GM18498 (cell line): Measurements from ENCODE around the gene TOP2A.
A peak's percentile ranks its signal among the peaks of the same experiment; 100 is the strongest.

Experiments used
- ATAC-seq: cut with Tn5 transposase; IDR thresholded peaks from one replicate; pipeline ENCODE4 v1.9.1; 2021; ENCODE audit warnings: mild to moderate bottlenecking, moderate library complexity; ENCODE audit not compliant: unreplicated experiment

TOP2A gene

DNA sequence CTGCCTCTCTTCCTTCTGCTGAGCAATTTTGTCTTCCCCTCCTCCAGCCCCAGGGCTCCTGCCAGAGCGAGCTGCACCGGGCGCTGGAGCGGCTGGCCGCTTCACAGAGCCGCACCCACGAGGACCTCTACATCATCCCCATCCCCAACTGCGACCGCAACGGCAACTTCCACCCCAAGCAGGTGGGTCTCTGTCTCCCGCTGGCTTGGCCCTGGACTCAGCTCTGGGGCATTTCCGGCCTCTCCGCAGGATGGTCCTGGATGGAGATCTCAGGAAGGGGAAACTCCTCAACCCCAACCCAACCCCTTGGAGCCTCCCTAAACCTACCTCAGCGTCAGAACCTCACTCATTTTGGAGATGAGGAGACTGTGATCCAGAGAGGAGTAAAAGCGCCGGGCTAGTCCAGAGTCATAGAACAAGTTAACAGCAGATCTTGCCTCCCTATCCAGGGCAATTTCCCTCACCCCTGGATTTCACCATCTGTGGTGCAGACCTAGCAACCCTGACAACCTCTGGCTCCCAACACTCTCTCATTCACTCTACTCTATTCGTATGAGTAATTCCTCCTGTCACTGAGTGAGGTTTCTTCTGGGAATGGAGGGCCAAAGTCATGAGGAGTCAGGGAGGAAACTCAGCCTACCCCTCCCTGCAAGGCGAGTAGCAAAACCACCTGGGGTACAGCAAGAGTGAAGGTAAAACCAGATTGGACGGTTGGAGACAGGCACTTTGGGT lies 36.4 kb upstream of the TOP2A start:
- ATAC-seq, result no peak

DNA sequence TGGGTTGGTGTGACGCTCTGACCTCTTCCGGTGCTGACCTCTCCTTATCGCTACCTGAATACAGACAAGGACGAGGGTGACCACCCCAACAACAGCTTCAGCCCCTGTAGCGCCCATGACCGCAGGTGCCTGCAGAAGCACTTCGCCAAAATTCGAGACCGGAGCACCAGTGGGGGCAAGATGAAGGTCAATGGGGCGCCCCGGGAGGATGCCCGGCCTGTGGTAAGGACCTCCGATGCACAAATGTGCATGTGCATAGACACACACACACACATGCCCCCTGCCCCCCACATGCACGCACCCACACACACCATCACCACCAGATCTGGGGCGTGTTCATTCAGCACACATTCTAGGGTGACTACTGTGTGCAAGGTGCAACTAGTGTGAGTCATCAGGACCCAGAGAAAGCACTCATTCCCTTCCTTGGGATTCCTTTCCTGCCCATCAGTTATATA lies 35.3 kb upstream of the TOP2A start:
- no peak for ATAC-seq

DNA sequence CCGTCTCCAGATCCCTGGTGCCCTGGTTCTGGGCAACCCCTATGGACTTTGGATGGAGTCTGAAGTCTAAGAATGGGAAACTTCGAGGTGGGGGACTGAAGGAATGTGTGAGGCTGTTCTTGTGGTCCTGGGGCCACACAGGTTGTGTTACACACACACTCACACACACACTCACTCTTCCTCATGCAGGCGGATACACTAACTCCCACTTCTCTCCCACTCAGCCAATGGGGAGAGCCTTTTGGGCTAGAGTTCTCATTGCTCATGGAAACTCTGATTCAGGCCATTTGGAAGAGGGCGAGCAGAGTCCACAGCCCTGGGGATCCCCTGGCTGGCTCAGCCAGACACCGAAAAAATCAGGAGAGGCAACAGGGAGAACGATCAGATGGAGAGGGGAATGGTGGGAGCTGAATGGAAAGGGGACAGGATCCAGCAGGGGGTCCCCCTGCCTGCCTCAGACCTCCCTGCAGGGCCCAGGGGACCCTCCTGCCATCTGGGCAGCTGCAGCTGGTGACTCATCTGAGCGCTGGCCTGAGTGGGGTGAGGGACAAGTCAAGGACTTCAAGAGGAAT lies 34.6 kb upstream of the TOP2A start:
- no peak for ATAC-seq

DNA sequence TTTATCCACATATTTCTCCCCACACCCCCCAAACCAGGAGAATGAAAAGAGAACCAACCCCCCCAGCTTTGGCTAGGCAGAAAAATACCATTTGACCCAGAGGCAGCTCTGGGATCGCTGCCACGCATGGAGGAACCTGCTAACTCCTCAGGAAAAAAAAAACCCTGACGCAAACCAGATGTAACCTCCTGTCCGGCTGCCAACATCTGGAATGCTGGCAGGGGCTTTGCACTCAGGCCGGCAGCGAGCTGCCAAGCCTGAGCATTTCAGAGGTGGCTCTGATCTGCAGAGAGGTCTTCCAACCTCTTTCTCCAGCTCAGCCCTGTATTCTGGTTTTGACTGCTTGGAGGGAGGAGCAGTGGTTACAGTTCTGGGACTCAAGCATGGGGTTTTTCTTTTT lies 33.7 kb upstream of the TOP2A start:
- ATAC-seq, result no peak

DNA sequence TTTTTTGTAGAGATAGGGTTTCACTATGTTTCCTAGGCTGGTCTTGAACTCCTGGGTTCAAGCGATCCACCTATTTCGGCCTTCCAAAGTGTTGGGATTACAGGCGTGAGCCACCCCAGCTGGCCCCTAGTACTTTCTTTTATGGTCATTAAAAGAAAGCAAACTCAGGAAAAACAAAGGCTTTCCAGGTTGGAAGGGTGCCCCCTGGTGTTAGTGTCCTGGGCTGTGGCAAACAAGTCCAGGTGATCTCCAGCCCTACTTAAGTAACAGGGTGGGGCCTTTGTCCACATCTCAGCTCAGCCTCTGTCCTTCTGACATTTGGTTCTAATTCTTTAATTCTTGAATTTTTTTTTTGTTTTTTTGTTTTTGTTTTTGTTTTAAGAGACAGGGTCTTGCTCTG lies 32.5 kb upstream of the TOP2A start:
- no peak for ATAC-seq

DNA sequence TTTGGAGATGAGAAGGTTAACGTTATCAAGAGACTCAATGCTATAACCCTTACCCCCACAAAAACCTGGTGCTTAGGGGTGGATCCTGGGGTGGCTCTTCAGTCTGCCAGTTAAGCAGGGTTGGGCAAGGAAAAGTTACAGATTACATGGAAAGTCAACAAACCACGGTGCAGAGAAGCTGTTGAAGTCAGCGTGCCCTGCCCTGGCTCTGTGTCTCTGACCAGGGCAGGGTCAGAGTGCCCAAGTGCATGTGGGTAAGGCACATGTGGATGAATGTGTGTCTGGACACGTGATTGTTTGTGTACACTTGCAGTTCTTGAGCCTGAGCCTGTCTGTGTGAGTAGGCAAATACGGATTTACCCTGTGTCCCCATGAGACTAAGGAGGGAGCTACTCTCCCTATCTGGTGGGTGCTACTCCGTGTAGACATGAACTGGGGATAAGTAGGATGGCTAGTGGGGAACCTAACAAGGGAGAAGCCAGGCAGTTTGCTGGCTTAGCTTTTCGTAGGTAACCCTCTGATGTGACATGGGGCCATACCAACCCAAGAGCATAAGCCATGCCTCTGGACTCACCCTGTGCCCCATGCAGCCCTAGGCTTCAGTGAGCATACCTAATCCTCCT lies 31.1 kb upstream of the TOP2A start:
- ATAC-seq, result no peak

GRCh38 chr17:40448213-40448638 lies 30.5 kb upstream of the TOP2A start:
- no peak for ATAC-seq

GRCh38 chr17:40447806-40448205 lies 30.1 kb upstream of the TOP2A start:
- ATAC-seq, result no peak

- ATAC-seq, result no peak
Measured at GRCh38 chr17:40447148-40447644, 29.5 kb upstream of the TOP2A start.

DNA sequence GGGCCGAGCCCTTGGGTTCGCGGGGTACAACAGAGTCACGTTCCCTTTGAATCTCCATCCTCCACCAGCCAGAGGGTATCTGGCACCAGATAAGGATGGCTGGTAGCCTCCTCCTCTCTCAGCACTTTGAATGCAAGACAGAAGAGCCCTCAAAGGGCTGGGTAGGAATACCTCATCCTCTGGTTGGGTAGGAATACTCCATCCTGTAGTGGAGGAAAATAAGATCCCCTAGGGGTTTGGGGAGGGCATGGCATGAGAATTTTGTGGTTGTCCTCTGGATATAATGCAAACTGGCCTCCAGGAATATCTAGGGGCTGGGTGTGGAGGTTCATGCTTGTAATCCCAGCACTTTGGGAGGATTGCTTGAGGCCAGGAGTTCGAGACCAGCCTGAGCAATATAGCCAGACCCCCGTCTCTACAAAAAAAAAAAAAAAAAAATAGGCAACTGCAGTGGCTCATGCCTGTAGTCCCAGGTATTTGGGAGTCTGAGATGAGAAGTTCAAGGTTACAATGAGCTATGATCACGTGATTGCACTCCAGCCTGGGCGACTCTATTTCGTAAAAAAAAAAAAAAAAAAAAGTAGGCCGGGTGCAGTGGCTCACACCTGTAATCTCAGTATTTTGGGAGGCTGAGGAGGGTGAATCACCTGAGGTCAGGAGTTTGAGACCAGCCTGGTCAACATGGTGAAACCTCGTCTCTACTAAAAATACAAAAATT lies 28.2 kb upstream of the TOP2A start:
- no peak for ATAC-seq

GRCh38 chr17:40443988-40444899 lies 26.5 kb upstream of the TOP2A start:
- peak; percentile 19 for ATAC-seq

GRCh38 chr17:40443196-40443987 lies 25.7 kb upstream of the TOP2A start, which contains the start of gene IGFBP4:
Gene IGFBP4 (plus strand): TSS chr17:40443450. CDS start chr17:40443736, 286 bp downstream.
- ATAC-seq, result no peak

- no peak for ATAC-seq
Measured at GRCh38 chr17:40442392-40443195, 24.9 kb upstream of the TOP2A start.

DNA sequence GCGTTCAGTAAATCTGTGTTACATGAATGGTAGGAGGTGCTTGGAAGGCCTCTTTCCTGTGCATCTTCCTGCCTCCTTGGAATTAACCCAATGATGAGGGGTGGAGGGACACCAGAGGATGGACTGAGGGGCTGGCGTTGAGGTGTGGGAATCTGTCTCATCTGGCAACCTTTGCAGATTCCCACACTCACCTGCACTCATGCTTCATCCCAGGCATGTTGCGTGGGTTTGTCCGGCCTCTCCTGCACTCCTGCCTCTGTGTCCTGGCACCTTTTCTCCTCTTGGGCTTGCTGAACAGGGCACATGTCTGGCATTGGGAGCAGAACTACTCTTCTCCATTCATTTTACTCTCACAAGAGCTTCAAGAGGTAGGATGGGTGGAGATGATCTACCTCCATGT lies 22.5 kb upstream of the TOP2A start:
- no peak for ATAC-seq

GRCh38 chr17:40437095-40437732 lies 19.5 kb upstream of the TOP2A start:
- no peak for ATAC-seq

DNA sequence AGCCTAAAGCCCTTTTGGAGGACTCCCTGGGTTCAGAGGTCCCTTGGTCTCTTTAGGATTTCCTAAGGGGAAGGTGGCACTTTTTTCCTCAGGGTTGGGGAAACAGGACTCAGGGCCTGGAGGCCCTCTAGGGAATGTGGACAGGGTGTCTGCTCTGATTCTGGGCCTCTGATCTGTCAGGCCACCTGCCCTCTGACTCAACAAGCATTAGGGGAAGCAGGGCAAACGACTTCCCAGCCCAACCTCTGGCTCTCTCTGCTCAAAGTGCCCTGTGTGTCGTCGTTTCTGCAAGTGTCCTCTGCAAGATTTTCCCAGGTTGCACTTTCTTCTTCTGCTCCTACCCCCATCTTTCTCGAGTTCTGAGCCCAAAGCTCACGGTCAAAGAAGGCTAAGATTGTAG lies 18.9 kb upstream of the TOP2A start:
- no peak for ATAC-seq

DNA sequence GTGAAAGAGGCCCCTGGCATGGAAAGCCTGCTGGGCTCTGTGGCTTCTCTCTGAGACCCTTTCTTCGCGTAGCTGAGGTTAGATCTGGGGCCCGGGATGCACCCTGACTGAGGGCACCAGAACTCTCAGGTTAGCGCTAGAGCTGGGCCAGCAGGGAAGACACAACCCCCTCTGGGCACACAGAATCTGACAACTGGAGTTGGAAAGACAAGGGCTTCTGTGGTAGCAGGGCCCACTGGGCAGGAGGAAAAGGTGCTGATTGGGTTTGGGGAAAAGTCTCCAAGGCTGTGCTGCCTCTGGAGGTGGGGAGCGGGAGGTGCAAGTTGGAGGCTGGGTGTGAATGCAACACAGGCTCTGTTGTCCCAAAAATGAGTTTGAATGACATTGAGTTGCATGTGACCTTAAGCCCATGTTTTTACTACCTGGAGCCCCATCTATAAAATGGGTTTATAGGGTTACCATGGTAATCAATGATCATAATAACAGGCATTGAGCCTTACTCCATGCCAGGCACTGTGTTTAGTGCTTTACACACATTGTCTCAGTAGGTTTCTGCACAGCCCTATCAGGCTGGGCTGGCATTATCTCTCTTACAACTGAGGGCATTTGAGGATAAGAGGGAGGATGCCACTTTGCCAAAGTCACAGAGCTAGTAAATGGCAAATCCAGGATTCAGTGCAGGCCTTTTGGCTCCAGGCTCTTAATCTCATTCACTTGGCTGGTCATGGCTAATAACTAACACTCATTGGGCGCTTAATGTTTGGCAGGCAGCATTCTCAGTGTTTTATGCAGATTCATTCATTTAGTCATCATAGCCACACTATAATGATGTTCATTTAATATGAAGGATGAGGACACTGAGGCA lies 16.1 kb upstream of the TOP2A start:
- no peak for ATAC-seq
